Ascending aorta (tissue), 2 donors: ENCODE data around the gene MZB1. TPM values are rescaled to one million over a fixed set of nuclear protein-coding genes. Genes with fewer than 3 reads are reported as not detected.

Source experiments
- DNase-seq, 2 donors: peaks; one replicate each; pipeline ENCODE4 v3.0.0-alpha.2; 2019; ENCODE audit warnings: low spot score in 2 of 2
- H3K27ac ChIP-seq, 2 donors: fragments of 200-600 bp; sonication (generic); one replicate each; pipeline ENCODE4 v1.5.1; 2016 to 2017; ENCODE audit warnings: mild to moderate bottlenecking in 1 of 2
- H3K27me3 ChIP-seq: fragments of 200-600 bp; sonication (generic); one replicate; pipeline ENCODE4 v1.5.1; 2017
- H3K36me3 ChIP-seq, 2 donors: fragments of 200-600 bp; sonication (generic); one replicate each; pipeline ENCODE4 v1.5.1; 2016
- H3K4me1 ChIP-seq, 2 donors: fragments of 200-600 bp; sonication (generic); one replicate each; pipeline ENCODE4 v1.5.1; 2016 to 2017; ENCODE audit warnings: mild to moderate bottlenecking in 1 of 2
- H3K4me3 ChIP-seq, 2 donors: fragments of 200-600 bp; sonication (generic); one replicate each; pipeline ENCODE4 v1.5.1; 2016 to 2017; ENCODE audit warnings: mild to moderate bottlenecking in 1 of 2
- H3K9me3 ChIP-seq, 2 donors: fragments of 200-600 bp; sonication (generic); one replicate each; pipeline ENCODE4 v1.5.1; 2016
- intact Hi-C: fragments of 100-400 bp; cut with DNase I; formaldehyde crosslinking; loops from one replicate; pipeline ENCODE4 v1.15.1; 2023
- total RNA-seq: library from RNA; depleted of rRNA; stranded (reverse); fragments of >200 nt; gene quantifications from one replicate; pipeline ENCODE4 v1.1.0, GENCODE V29; 2016
- TF ChIP-seq, protein P1 (sequence below), 3 experiments: fragments of 200-600 bp in 2 of 3; fragments of 450-650 bp in 1 of 3; sonication (generic) in 2 of 3; IDR thresholded peaks; one replicate each; pipeline ENCODE4 v1.5.1; 2016 to 2019; ENCODE audit warnings: antibody characterized with exemption in 3 of 3, mild to moderate bottlenecking in 1 of 3, moderate library complexity in 1 of 3

Gene MZB1
- total RNA-seq, 1 donor from 2014 or later, result 8.0 TPM

- TF ChIP-seq, protein P1, sequence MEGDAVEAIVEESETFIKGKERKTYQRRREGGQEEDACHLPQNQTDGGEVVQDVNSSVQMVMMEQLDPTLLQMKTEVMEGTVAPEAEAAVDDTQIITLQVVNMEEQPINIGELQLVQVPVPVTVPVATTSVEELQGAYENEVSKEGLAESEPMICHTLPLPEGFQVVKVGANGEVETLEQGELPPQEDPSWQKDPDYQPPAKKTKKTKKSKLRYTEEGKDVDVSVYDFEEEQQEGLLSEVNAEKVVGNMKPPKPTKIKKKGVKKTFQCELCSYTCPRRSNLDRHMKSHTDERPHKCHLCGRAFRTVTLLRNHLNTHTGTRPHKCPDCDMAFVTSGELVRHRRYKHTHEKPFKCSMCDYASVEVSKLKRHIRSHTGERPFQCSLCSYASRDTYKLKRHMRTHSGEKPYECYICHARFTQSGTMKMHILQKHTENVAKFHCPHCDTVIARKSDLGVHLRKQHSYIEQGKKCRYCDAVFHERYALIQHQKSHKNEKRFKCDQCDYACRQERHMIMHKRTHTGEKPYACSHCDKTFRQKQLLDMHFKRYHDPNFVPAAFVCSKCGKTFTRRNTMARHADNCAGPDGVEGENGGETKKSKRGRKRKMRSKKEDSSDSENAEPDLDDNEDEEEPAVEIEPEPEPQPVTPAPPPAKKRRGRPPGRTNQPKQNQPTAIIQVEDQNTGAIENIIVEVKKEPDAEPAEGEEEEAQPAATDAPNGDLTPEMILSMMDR (IDR thresholded peaks at IDR 0.05), result no peak
- Histone ChIP-seq H3K9me3 (no peaks in the 10 kb centered on the region), H3K4me1 (peaks cover 7 to 19% of the 10 kb centered on the region in 2 donors), H3K4me3 (no peak overlapping the region), H3K36me3 (peaks cover 0 to 3% of the 10 kb centered on the region in 2 donors), H3K27ac (no peak overlapping the region), H3K27me3 (no peaks in the 10 kb centered on the region)
- intact Hi-C loops, result loop anchor here (5.0 kb wide), 2 partner anchors 58 to 72 kb away; partner anchors contain the start of gene SPATA24
- no peak for DNase-seq
Measured at GRCh38 chr5:139344177-139344576, 45.5 kb downstream of the MZB1 start.

DNA sequence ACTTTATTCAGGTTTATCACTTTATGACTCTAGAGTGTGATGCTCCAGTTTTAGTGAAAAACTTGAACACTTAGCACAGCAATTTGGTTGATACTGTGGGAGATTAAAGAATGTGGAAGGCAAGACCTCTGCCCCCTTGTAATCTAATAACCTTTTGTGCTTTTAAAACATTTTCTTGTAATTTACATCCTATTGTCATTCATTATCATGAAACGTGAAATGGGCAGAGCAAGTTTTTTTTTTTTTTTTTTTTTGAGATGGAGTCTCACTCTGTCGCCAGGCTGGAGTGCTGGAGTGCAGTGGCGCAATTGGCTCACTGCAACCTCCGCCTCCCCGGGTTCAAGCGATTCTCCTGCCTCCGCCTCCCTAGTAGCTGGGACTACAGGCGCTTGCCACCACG is 46.2 kb downstream of the MZB1 start:
- Histone ChIP-seq H3K4me1 (peaks cover 5 to 19% of the 10 kb centered on the region in 2 donors), H3K36me3 (peaks cover 0 to 3% of the 10 kb centered on the region in 2 donors), H3K9me3 (no peaks in the 10 kb centered on the region), H3K27me3 (no peaks in the 10 kb centered on the region), H3K4me3 (peak overlapping the region; percentile 71 to 97), H3K27ac (peak overlapping the region in 1 of 2 donors; percentile 99)
- DNase-seq, result no peak
- TF ChIP-seq, protein P1 (IDR thresholded peaks at IDR 0.05), result no peak
- intact Hi-C loops, result loop anchor here (2.0 to 5.0 kb wide), 3 partner anchors 59 to 769 kb away; partner anchors contain the start of genes HSPA9 and SPATA24

- DNase-seq, result no peak
- Histone ChIP-seq H3K9me3 (no peaks in the 10 kb centered on the region), H3K36me3 (peaks cover 0 to 1% of the 10 kb centered on the region in 2 donors), H3K27me3 (no peaks in the 10 kb centered on the region), H3K27ac (peak overlapping the region; percentile 90 to 99), H3K4me3 (peak overlapping the region; percentile 71 to 97), H3K4me1 (peaks cover 5 to 19% of the 10 kb centered on the region in 2 donors)
- TF ChIP-seq, protein P1 (IDR thresholded peaks at IDR 0.05), result no peak
- intact Hi-C loops, result loop anchor here (2.0 to 5.0 kb wide), 3 partner anchors 60 to 768 kb away; partner anchors contain the start of genes HSPA9 and SPATA24
Measured at GRCh38 chr5:139342423-139342723, 47.3 kb downstream of the MZB1 start.

DNA sequence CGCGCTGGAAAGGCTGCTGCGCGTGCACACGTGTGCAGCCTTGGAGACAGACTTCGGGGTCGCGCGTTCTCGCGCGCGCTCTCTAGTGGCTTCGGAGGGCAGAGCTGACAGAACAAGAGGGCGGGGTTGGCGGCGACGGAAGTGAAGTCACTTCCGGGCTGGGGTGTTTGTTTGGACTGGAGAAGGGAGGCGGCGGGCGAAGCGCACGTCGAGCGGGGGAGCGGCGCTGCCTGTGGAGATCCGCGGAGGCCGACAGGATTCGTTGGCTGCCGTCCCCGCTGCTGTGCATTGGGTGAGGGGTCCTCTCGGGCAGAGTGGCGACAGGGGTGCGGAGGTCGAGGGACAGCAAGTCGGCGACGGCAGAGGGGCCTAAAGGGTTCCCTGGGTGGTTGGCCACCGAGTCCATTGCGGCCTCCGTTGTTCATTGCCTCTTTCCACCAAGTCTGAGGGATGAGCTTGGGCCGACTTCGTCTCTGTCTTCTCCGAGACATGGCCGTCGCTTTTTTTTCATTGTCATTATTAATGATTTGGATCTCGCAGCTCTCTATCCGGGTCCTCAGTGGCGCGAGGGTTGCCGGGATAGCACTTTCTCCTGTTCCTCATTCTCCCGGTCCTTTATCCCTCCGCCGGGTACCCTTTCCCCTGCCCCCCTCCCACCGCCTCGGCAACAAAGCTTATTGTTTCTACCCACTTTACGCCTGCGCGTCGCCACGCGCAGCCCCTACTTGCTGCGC is 47.9 kb downstream of the MZB1 start, which contains the start of gene PAIP2:
Gene PAIP2, plus strand, starts transcription at position 166 of the 734 bp plus-strand sequence. CDS start 21,931 bp downstream, outside the sequence.
- Histone ChIP-seq H3K9me3 (no peaks in the 10 kb centered on the region), H3K36me3 (no peaks in the 10 kb centered on the region), H3K4me1 (peaks cover 5 to 19% of the 10 kb centered on the region in 2 donors), H3K4me3 (peak within 1 kb of the TSS; percentile 71 to 97), H3K27me3 (no peaks in the 10 kb centered on the region), H3K27ac (peak within 1 kb of the TSS; percentile 90 to 99)
- intact Hi-C loops, result loop anchor here (1.0 to 5.0 kb wide), 4 partner anchors 48 to 767 kb away; partner anchors contain the start of genes HSPA9 and SPATA24
- TF ChIP-seq, protein P1 (IDR thresholded peaks at IDR 0.05), result peak; percentile 78 to 85 (median 84)
- peak; percentile 88 to 99 for DNase-seq

GRCh38 chr5:139341187-139341688 is 48.5 kb downstream of the MZB1 start:
- intact Hi-C loops, result loop anchor here (1.0 to 5.0 kb wide), 3 partner anchors 47 to 69 kb away; partner anchors contain the start of gene SPATA24
- H3K4me3 ChIP-seq, result peak overlapping the region; percentile 71 to 97
- no peaks in the 10 kb centered on the region for H3K9me3 ChIP-seq
- H3K36me3 ChIP-seq, result no peaks in the 10 kb centered on the region
- no peak for DNase-seq
- TF ChIP-seq, protein P1 (IDR thresholded peaks at IDR 0.05), result no peak
- no peaks in the 10 kb centered on the region for H3K27me3 ChIP-seq
- peaks cover 5 to 19% of the 10 kb centered on the region in 2 donors for H3K4me1 ChIP-seq
- no peak overlapping the region for H3K27ac ChIP-seq
